Right renal pelvis (tissue), 4 donors: ENCODE results near the gene SMARCA2. TPM values are rescaled to one million over a fixed set of nuclear protein-coding genes. Genes with fewer than 3 reads are reported as not detected.

Source experiments
- DNase-seq, 4 donors: peaks; one replicate each; pipeline ENCODE4 v3.0.0-alpha.2; 2013; ENCODE audit warnings: low read depth in 4 of 4, low spot score in 3 of 4, missing footprints in 1 of 4
- polyA plus RNA-seq, 4 donors: library from polyadenylated mRNA; unstranded; fragments of 120-200 nt; gene quantifications; one replicate each; pipeline ENCODE4 v1.2.1, GENCODE V29; 2013; ENCODE audit not compliant: insufficient read length in 4 of 4

Gene SMARCA2
- polyA plus RNA-seq, 4 donors, result 105 to 151 (median 134) TPM

DNA sequence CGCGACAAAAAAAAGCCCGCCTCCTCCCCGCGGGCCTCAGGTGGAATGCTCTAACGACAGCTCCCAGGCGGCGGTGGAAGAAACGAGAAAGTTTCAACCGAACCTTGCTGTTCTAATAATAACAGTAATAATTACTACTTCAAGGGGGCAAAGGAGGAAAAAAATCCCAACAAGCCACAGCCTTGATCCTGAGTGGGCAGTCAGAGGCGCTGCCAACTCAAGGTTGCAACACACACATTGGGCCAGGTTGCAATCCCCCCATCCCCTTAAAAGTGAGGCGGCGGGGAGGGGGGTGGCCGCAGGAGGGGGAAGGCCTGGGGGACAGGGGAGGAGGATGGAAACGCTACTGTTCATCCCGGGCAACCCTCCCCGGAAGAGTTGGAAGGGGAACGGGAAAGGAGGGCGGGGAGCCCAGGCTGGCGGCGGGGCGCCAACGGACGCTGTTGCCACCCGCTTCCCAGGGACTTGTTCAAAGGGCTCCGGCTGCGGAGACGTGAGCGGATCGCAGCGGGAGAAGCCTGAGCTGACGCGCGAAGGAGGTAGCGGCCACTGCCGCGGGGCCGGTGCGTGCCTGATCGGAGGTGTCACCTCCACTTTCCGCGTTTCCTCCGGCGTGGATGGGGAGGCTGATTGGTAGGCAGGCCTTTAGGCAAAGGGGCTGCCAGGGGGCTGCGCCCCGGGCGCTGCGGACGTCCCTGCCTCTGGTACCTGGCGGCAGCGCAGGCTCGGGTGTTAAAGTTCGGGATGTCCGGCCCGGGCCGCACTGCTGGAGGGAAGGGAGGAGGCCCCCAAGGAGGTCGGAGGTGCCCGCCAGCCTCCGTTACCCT is 647 bp downstream of the SMARCA2 start:
- DNase-seq, result peak; percentile 14 to 50 (median 24)

GRCh38 chr9:2016408-2017330 is 1.5 kb downstream of the SMARCA2 start:
- DNase-seq, result peak; percentile 40 to 55 (median 44)

- DNase-seq, result peak; percentile 49 to 73 (median 54)
Observed at GRCh38 chr9:2017331-2018161, 2.4 kb downstream of the SMARCA2 start.

DNA sequence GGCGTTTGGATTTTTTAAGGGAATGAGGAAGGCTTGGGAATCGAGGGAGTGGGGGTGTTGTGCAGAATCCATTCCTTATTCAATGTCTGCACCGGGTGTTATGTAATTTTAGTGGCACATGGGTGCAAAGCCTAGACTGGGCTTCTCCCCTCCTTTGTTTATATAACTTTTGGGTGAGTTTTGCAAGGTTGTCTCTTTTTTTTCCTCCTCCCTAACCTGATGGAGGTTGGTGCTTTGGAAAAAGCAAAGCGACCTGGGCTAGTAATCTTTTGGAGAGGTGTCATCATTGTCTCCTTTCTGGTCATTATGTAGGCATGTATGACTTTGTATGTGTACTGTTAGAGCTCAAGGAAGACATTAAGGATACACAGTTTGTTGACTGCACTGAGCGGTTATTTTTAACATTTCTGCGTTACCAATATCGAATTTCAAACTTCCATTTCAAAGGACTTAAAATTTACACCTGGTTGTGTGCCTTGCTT is 3.1 kb downstream of the SMARCA2 start:
- DNase-seq, result peak in 1 of 4 donors; percentile 17

DNA sequence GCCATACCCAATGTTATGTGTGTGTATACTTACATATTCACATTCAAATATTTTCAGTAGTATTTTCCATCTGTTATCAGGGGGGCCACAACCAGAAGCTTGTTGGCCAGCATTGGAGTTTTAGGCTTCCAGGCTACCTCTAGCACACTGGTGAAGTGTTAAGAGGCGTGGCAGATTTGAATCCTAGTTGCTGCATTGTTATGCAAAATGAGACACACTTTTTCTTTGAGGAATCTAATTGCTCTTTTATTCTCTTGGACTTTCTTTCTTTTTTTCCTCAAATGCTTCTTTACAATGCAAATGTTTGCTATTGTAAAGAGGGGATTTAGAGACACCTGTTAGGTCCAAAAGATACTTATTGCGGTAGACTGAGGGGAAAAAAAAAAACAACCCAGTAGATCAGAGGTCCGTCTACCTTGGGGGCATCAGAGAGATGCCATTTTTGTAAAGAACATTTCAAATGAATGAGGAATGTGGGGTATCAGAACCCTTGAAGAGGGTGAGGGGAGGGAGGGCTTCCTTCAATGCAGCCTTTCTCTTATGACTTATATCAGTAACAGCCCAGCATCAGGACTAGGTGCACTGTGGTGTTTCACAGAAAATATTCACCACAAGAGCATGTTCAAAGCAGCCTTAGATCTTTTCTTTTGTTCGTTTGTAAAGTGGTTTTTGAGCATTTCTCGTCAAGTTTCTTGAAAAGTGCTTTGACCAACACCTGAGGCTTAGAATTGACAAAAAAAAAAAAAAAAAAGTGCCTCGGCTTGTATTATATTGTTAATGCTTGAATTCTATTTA is 3.8 kb downstream of the SMARCA2 start:
- no peak for DNase-seq

DNA sequence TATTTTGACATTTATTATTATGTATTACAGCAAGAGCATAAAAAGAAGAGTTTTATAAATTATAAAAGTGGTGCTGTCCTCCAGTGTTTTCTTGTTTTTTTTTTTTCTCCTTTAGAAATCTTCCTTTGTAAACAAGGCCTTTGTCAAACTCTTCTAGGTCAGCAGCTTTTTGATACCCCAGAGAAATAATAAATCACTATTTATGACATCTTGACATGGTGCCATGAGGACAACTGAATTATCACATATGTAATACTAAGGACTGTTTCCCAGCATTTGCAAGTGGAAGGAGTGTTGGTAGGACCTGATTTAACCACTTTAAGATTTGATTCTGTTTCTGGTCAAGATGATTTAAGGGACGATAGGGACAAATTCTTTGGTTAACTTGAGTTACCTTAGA is 4.6 kb downstream of the SMARCA2 start:
- DNase-seq, result no peak

DNA sequence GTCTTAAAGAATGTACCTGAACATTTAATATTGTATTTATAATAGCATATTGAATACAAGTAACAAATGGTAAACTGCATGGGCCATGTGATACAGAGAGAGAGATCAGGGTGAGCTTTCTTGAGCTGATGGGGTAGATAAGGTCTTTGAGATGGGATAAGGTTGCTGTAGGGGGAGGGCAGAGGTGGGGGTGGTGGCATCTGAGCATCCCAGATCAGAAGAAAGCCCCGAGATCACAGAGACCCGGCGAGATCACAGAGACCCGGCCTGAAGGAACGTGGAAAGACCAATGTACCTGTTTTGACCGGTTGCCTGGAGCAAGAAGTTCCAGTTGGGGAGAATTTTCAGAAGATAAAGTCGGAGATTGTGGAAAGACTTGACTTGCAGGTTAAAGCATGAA is 6.6 kb downstream of the SMARCA2 start:
- DNase-seq, result no peak

GRCh38 chr9:2022560-2022959 is 7.4 kb downstream of the SMARCA2 start:
- no peak for DNase-seq

DNA sequence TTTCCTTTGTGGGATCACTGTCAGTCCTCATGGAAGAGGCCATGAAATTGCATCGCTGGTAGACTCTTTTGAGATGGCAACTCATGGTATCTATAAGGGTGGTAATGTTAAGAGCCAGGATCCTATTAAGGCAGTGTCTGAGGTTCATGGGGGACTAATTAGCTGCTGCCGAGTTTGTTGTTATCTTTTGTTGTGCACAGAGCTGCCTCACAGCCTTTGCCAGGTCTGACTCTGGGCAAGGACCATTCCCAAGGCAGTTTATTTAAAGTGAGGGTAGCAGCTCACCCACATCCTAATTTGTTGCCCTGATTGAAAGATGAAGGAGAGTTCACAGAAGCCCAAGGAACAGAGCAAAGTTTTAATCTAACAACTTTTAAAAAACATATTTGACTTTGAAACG is 7.9 kb downstream of the SMARCA2 start:
- DNase-seq, result no peak

DNA sequence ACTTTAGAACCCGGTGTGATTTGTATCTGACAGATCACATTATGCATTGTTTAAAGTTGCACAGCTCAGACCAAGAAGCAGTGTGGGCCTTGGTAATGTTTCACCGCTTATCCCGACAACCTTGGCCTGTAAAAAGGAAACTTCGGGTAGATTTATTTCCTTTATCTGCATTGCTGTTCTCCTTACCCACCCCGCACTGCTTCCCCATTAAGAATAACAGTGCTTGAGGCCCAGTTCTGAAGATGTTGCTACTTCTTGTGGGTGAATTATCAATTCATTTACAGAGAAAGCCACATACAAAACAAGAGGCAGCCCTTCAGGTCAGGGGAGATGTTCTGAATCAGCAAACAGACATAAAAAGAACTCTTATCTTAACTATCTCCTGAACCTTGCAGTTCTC is 8.4 kb downstream of the SMARCA2 start:
- DNase-seq, result no peak

GRCh38 chr9:2024888-2025782 is 10.0 kb downstream of the SMARCA2 start:
- DNase-seq, result no peak

DNA sequence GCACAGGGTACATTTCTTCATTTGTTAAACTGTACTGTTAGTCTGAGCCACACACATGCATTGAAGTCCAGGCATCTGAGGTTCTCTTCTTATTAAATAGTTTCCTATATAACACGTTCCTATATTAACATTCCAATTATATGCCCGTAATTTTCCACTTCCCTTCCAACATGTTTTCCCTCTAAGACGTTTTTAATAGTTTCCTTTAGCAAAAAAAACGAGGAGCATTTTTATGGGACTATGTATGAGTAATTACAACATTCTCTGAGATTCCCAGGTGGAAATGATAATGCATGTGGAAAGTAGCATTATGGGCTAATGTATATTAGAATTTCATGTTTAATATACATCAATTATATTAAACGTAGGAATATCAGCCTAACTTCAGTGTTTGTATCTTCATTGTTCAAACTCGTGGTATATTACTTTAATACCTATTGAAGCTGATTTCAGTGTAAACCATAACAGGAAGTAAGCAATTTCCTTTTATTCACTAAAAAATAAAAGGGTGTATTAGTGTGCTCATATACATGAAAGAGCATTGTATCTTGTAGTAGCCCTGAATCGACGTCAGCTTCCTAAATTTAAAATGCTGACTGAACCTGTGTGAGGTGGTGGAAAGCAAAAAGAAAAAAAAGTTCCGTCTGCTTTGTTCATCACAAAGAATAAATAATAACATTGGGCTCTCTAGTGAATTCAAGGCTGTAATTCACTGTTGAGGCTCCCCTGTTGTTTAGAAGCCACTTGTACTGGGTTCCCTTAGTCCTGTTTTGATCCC is 11.3 kb downstream of the SMARCA2 start:
- no peak for DNase-seq

- DNase-seq, result no peak
Observed at GRCh38 chr9:2027543-2028160, 12.5 kb downstream of the SMARCA2 start.

- no peak for DNase-seq
Observed at GRCh38 chr9:2028888-2029287, 13.7 kb downstream of the SMARCA2 start.

GRCh38 chr9:2029666-2030170 is 14.6 kb downstream of the SMARCA2 start:
- no peak for DNase-seq

DNA sequence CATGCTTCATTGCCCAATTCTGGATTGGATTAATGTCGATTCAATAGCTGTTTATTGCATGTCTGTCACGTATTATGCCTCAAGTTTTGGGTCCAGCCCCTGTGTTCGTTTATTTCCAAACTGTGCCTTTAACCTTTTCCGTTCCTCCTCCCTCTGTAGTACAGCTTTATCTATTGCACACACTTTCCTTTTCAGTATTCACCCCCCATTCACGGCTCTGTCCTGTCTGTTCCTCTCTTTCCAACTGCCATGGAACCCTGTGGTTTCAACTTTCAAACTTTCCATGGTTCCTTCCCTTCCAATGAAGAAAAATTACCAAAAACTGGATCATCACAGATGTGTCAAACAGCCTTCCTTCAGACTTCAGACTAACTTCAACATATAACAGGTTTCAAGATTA is 17.1 kb downstream of the SMARCA2 start:
- no peak for DNase-seq

DNA sequence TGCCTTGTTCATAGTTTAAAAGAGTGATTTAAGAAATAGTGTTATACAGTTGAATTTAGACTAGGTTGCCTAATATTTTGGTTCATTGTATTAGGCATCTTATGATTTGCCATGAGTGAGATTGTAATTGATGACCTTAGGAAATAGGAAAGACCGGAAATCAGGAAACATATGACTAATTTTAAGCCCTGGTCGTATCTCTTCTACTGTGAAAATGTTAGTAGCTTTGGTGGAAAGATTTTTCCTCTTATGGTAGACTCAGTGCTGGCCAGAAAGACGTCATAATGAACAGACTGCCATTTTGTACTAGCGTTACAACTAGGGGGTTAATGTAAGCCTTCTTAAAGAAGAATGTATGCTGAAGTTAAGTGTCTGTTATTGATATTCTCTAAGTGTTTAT is 21.7 kb downstream of the SMARCA2 start:
- DNase-seq, result no peak
